Activated naive CD8-positive, alpha-beta T cell treated with anti-CD3 and anti-CD28 coated beads, Interleukin-2, amount 50 U/mL, for 24 hours (primary cell): ENCODE measurements around the gene GLRA3.
"Not testable (repeated sequence)": the region's sequence is repeated elsewhere in the genome, so short reads cannot be mapped to it uniquely, and the experiment has no call there.

Experiments used
- ATAC-seq: fragments of 150-1000 bp; cut with Tn5 transposase; one replicate; pipeline ENCODE4 v1.10.0; 2021
- DNase-seq: peaks from one replicate; pipeline ENCODE4 v3.0.0; 2021
- H3K27ac Mint-ChIP-seq: one replicate; pipeline ENCODE4 v1.8.0; 2021; ENCODE audit warnings: mild to moderate bottlenecking, mixed read lengths
- H3K27me3 Mint-ChIP-seq: one replicate; pipeline ENCODE4 v1.8.0; 2021; ENCODE audit warnings: mixed read lengths
- H3K36me3 Mint-ChIP-seq: one replicate; pipeline ENCODE4 v1.8.0; 2021; ENCODE audit warnings: low read depth, mixed read lengths
- H3K4me1 Mint-ChIP-seq: one replicate; pipeline ENCODE4 v1.8.0; 2021; ENCODE audit warnings: mixed read lengths
- H3K4me3 Mint-ChIP-seq: one replicate; pipeline ENCODE4 v1.8.0; 2021; ENCODE audit warnings: mild to moderate bottlenecking, moderate library complexity, mixed read lengths
- H3K9me3 Mint-ChIP-seq: one replicate; pipeline ENCODE4 v1.8.0; 2021; ENCODE audit warnings: mixed read lengths

GLRA3 gene

DNA sequence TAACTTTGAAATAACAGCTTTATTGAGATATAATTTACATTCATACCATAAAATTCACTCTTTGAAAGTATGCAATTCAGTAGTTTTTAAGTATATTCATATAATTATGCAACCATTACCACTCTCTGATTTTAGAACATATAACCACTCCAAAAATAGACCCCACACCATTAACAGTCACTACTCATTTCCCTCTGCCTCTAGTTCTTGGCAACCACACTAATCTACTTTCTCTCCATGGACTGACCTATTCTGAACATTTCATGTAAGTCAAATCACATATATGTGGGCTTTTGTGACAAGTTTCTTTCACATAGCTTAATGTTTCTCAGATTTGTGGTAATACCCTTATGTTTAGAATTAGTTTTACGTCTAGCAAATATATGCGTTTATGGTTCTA, 19.5 kb upstream of the GLRA3 start:
- Mint-ChIP-seq H3K36me3 (no peaks in the 10 kb centered on the region), H3K27ac (no peak overlapping the region), H3K27me3 (no peaks in the 10 kb centered on the region), H3K9me3 (peaks cover 7% of the 10 kb centered on the region), H3K4me1 (no peaks in the 10 kb centered on the region), H3K4me3 (no peak overlapping the region)
- DNase-seq (no peak), ATAC-seq (no peak)

DNA sequence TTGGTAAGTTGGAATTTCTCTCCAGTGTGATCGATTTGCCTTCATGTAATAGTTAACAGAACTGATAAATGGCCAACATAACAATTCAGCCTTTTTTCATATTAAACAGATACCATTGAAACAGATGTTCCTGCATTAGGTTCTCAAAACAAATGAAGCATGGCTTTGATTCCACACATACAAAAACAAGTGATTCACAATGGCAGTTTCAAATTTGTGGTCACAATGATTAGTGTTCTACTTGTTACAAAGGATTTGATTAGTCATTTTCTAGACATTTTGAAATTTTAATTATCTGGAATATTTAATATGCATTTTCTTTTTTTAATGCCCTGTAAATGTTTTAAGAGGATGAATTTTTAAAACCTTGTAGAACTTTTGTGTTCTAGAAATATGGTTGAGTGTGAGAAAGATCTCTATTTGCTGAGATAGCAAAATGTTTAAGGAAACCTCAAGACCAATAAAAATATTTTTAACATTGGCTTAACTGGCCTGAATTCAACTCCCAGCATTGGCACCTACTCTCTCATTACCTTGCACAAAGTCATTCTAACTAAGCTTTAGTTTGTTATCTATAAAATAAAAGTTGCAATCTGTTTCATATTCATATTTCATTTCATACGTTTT, 18.9 kb upstream of the GLRA3 start:
- Mint-ChIP-seq H3K36me3 (no peaks in the 10 kb centered on the region), H3K27me3 (no peaks in the 10 kb centered on the region), H3K9me3 (peaks cover 7% of the 10 kb centered on the region), H3K27ac (no peak overlapping the region), H3K4me1 (no peaks in the 10 kb centered on the region), H3K4me3 (no peak overlapping the region)
- ATAC-seq (no peak), DNase-seq (no peak)

DNA sequence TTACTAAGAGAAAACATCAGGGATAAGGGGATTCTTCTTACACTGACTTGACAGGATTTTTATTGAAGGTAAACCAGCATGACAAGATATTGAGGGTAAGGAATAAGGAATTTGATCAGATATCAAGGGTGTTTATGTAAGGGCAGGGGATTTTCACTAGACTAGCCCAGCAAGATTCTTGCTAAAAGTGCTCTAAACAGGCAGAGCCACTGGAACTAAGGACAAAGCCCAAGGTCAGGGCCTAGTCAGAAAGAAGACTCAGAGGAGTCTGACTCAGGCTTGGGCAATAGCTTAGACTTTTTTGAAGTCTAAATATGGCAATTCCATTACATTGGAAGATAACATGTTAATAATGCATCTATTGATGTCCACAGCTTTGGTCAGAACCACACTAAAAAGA, 6.5 kb upstream of the GLRA3 start:
- H3K27me3 Mint-ChIP-seq: peaks cover 6% of the 10 kb centered on the region
- no peaks in the 10 kb centered on the region for H3K9me3 Mint-ChIP-seq
- ATAC-seq (no peak), DNase-seq (no peak)
- H3K27ac Mint-ChIP-seq: no peak overlapping the region
- H3K4me3 Mint-ChIP-seq: no peak overlapping the region
- no peaks in the 10 kb centered on the region for H3K36me3 Mint-ChIP-seq
- H3K4me1 Mint-ChIP-seq: no peaks in the 10 kb centered on the region

DNA sequence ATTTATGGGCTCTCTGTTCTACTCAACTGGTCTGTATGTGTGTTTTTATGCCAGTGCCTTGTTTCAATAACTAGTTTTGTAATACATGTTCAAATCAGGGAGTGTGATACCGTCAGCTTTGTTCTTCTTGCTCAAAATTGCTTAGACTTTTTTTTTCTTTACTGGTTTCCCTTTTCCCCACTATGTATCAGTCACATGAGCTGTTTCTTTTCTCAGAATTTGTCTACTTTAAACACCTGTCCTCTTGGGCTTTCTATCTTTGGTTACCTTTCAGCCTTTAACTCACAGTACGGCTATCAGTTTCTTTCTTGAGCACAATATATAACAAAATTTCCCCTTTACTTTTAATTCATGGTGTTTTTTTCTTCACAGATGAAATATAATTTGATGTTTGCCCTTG, 5.4 kb upstream of the GLRA3 start:
- no peaks in the 10 kb centered on the region for H3K9me3 Mint-ChIP-seq
- DNase-seq (no peak), ATAC-seq (no peak)
- no peaks in the 10 kb centered on the region for H3K4me1 Mint-ChIP-seq
- H3K27me3 Mint-ChIP-seq: peaks cover 13% of the 10 kb centered on the region
- no peaks in the 10 kb centered on the region for H3K36me3 Mint-ChIP-seq
- H3K27ac Mint-ChIP-seq: no peak overlapping the region
- no peak overlapping the region for H3K4me3 Mint-ChIP-seq

DNA sequence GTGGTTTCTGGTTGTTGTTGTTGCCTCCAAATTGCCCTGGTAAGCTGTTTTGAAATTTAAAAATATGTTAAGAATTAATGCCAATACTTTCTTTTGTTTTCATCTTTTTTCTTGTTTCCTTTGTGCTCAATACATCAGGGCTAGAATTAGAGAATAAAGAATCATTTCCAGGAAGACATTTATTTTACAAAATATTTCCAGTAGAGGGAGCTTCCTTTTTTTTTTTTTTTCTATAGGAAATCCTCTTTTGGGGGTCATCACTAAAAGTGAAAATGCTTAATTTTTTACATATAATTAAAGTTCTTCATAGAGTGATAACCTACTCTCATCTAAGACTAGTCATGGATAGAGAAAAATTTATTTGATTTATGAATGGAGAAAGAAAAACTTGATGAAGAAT, 2.4 kb downstream of the GLRA3 start:
- DNase-seq (no peak), ATAC-seq (no peak)
- Mint-ChIP-seq H3K4me3 (no peak overlapping the region), H3K27ac (no peak overlapping the region), H3K27me3 (peaks cover 21% of the 10 kb centered on the region), H3K9me3 (peaks cover 6% of the 10 kb centered on the region), H3K36me3 (no peaks in the 10 kb centered on the region), H3K4me1 (peaks cover 2% of the 10 kb centered on the region)

DNA sequence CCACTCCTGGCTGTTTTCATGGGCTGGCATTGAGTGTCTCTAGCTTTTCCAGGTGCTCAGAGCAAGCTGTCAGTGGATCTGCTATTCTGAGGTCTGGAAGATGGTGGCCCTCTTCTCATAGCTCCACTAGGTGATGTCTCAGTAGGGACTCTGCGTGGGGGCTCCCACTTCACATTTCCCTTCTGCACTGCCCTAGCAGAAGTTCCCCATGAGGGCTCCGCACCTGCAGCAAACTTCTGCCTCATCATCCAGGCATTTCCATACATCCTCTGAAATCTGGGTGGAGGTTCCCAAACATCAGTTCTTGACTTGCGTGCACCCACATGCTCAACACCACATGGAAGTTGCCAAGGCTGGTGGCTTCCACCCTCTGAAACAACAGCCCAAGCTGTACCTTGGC, 13.8 kb downstream of the GLRA3 start:
- no peak for ATAC-seq
- H3K9me3 Mint-ChIP-seq: no peaks in the 10 kb centered on the region
- no peaks in the 10 kb centered on the region for H3K4me1 Mint-ChIP-seq

DNA sequence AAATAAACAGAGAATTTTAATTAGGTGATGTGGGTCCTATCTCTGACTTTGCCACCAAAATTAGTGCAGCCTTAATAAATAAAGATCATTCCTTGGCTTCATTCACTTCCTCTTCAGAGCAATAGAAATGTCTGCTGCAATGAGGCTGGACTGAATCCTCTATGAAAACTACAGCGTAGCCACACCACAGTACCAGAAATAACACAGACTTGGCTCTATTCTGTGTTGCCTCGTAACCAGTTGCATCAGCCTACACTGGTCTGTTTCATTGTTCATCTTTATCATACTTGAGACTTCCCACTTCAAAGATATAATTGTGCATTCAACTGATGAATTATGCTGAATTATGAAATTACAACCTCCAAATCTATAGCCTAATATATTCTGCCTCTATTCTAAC, 15.8 kb downstream of the GLRA3 start:
- DNase-seq: no peak
- Mint-ChIP-seq H3K36me3 (no peaks in the 10 kb centered on the region), H3K27me3 (no peaks in the 10 kb centered on the region), H3K27ac (no peak overlapping the region), H3K9me3 (no peaks in the 10 kb centered on the region), H3K4me3 (no peak overlapping the region), H3K4me1 (no peaks in the 10 kb centered on the region)
- ATAC-seq: no peak

More for the DNA sequence above, 13.8 kb downstream of the GLRA3 start:
- Mint-ChIP-seq H3K4me3 (no peak overlapping the region), H3K36me3 (no peaks in the 10 kb centered on the region), H3K27me3 (no peaks in the 10 kb centered on the region), H3K27ac (no peak overlapping the region)
- no peak for DNase-seq

DNA sequence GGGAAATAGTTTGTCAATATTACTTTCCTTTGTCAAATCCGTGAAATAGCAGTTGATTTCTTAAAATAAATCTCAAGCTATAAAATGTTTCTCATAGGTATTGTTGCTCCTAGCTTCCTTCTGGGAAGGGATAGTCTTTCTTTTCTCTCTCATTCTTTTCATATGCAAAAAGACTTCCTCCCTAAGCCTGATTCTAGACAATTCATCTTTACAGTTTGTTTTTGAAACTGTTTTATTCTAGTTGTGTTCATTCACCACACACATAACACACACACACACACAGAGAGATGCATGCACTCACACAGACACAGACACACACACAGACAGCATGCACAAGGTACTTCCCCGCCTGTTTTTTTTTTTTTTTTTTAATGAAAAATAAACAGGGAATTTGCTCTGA, 18.2 kb downstream of the GLRA3 start:
- no peaks in the 10 kb centered on the region for H3K4me1 Mint-ChIP-seq
- no peaks in the 10 kb centered on the region for H3K27me3 Mint-ChIP-seq
- ATAC-seq (no peak), DNase-seq (no peak)
- no peak overlapping the region for H3K27ac Mint-ChIP-seq
- no peaks in the 10 kb centered on the region for H3K36me3 Mint-ChIP-seq
- no peak overlapping the region for H3K4me3 Mint-ChIP-seq
- H3K9me3 Mint-ChIP-seq: no peaks in the 10 kb centered on the region

DNA sequence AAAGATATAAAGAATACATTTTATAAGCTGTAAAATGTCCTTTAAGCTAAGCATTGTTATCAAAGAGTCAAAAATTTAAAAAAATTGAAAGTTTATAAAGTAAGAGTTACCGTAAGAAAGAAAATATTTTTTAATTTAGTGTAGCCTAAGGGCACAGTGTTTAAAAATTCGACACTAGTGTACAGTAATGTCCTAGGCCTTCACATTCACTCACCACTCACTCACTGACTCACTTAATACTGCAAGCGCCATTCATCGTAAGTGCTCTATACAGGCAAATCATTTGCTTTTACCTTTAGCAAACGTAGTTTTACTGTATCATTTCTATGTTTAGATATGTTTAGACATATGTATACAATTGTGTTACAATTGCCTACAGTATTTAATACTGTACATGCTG, 20.2 kb downstream of the GLRA3 start:
- H3K4me3 Mint-ChIP-seq: no peak overlapping the region
- no peaks in the 10 kb centered on the region for H3K9me3 Mint-ChIP-seq
- no peaks in the 10 kb centered on the region for H3K27me3 Mint-ChIP-seq
- no peaks in the 10 kb centered on the region for H3K36me3 Mint-ChIP-seq
- no peaks in the 10 kb centered on the region for H3K4me1 Mint-ChIP-seq
- no peak for DNase-seq
- no peak overlapping the region for H3K27ac Mint-ChIP-seq
- no peak for ATAC-seq

DNA sequence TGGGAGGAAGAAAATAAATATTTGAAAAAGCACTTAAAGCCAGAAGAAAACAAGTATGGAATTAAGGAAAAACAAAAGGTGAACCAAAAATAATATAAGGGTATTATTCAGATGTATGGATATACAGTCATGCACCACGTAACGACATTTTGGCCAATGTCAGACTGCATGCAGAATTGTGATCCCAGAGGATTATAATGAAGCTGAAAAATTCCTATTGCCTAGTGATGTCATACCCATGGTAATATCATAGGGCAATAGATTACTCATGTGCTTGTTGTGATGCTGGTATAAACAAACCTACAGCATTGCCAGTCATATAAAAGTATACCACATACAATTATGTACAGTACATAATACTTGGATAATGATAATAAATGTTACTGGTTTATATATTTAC, 20.9 kb downstream of the GLRA3 start:
- H3K36me3 Mint-ChIP-seq: no peaks in the 10 kb centered on the region
- H3K4me3 Mint-ChIP-seq: no peak overlapping the region
- H3K27ac Mint-ChIP-seq: no peak overlapping the region
- no peaks in the 10 kb centered on the region for H3K4me1 Mint-ChIP-seq
- DNase-seq: no peak
- no peaks in the 10 kb centered on the region for H3K27me3 Mint-ChIP-seq
- H3K9me3 Mint-ChIP-seq: no peaks in the 10 kb centered on the region
- no peak for ATAC-seq

DNA sequence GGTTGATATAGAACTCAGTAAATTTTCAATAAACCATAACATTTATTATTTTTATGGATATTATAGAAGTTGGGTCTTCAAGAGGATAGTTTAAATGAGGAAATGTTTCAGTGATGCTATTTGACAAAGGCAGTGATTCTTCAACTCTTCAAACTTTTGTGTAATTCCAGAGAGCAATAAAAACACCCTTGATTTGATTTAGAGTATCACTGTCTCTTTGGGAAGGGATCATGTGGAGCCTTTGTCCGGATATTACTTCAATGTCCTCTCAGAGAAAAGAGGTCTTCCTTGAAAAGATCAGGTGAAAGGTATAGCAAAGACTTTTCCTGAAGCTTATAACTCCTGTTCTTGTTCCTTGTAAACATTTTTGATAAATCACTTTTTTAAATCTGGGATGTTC, 23.3 kb downstream of the GLRA3 start:
- Mint-ChIP-seq H3K4me1 (no peaks in the 10 kb centered on the region), H3K36me3 (no peaks in the 10 kb centered on the region), H3K27me3 (no peaks in the 10 kb centered on the region), H3K9me3 (peaks cover 5% of the 10 kb centered on the region), H3K4me3 (no peak overlapping the region), H3K27ac (no peak overlapping the region)
- DNase-seq: no peak
- no peak for ATAC-seq

DNA sequence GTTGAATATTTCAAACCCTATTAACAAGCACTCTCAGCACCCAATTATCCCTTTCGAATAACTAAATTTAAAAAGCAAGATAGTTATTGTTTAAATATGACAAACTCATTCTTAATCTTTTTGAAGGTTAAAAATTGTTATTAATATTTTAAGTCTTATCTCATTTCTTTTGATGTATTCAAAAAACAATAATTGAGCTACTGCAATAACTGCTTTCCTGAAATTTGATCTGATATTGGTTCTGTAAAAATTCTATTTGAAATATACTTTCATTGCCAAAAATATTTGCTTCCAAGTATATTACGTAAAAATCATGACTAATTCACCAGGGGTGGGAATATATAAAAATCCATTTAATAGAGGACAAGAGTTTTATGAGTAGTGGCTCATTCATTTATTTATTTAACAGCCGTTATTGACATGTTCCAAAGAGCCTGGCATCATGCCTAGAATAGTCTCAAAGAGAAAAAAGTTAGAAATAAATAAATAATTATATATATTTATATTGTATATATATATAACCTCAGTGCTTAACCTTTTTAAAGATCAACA, 34.4 kb downstream of the GLRA3 start:
- no peaks in the 10 kb centered on the region for H3K4me1 Mint-ChIP-seq
- DNase-seq (no peak), ATAC-seq (no peak)
- H3K27me3 Mint-ChIP-seq: no peaks in the 10 kb centered on the region
- no peak overlapping the region for H3K4me3 Mint-ChIP-seq
- H3K9me3 Mint-ChIP-seq: no peaks in the 10 kb centered on the region
- no peaks in the 10 kb centered on the region for H3K36me3 Mint-ChIP-seq
- no peak overlapping the region for H3K27ac Mint-ChIP-seq

DNA sequence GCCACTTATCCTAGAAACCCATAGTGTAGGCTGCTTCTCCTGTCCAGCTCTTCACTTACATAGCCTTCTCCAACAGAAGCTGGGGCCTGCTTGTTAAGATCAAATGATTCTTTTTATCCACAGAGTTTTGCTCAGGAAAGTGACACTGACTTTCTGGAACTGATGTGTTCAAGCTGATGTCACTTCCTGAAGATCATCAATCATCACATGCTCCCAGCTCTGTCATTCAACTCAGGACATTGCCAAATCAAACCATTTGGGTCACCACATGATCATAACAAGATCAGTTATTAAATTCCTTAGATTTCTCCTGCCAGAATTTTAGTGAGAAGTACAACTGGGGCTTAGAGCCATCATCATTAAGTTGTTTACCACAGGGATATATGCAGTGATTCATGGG, 39.4 kb downstream of the GLRA3 start:
- Mint-ChIP-seq H3K9me3 (no peaks in the 10 kb centered on the region), H3K36me3 (no peaks in the 10 kb centered on the region), H3K4me1 (no peaks in the 10 kb centered on the region), H3K4me3 (no peak overlapping the region), H3K27ac (no peak overlapping the region), H3K27me3 (no peaks in the 10 kb centered on the region)
- DNase-seq: no peak
- ATAC-seq: no peak

DNA sequence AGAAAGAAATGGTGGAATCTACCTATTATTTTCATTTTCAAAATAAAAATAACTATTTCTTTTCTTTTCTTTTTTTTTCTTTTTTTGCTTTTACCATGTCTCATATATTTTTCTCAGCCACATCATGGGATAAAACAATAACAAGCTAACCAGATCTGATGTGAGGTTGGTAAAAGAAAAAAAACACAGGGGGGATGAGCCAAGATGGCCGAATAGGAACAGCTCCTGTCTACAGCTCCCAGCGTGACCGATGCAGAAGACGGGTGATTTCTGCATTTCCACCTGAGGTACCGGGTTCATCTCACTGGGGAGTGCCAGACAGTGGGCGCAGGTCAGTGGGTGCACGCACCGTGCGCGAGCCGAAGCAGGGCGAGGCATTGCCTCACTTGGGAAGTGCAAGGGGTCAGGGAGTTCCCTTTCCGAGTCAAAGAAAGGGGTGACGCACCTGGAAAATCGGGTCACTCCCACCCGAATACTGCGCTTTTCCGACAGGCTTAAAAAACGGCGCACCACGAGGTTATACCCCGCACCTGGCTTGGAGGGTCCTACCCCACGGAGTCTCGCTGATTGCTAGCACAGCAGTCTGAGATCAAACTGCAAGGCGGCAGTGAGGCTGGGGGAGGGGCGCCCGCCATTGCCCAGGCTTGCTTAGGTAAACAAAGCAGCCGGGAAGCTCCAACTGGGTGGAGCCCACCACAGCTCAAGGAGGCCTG, 50.6 kb downstream of the GLRA3 start:
- not testable (repeated sequence) for H3K9me3 Mint-ChIP-seq, H3K27me3 Mint-ChIP-seq, H3K36me3 Mint-ChIP-seq, H3K4me3 Mint-ChIP-seq, DNase-seq, H3K27ac Mint-ChIP-seq, H3K4me1 Mint-ChIP-seq, ATAC-seq

DNA sequence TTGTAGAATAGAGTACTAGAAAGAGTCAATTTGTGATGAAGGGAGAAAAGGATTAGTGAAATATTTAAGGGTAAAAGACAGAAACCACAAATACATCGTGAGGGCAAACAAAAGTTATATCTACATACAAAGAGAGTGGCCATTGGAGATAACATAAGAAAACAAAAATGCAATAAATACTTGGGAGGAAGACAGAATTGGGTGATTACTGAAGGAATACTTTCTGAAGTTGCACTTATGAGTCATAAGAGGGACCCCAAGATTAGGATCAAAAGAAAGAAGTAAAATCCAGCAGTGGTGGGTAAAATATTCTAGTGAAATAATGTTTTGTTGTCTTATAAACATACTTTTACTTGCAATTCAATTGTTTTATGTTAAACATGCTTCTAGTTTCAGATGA, 53.7 kb downstream of the GLRA3 start:
- Mint-ChIP-seq H3K27me3 (no peaks in the 10 kb centered on the region), H3K27ac (no peak overlapping the region), H3K36me3 (no peaks in the 10 kb centered on the region), H3K9me3 (peaks cover 7% of the 10 kb centered on the region), H3K4me1 (no peaks in the 10 kb centered on the region), H3K4me3 (no peak overlapping the region)
- DNase-seq: no peak
- ATAC-seq: no peak
